LNCAP (cell line): ENCODE results near the gene IRX6.

Experiments used
- CTCF ChIP-seq: fragments of 450-650 bp; IDR thresholded peaks from 2 replicates; pipeline ENCODE4 v1.5.1; 2017; ENCODE audit warnings: mild to moderate bottlenecking

The IRX6 gene

GRCh38 chr16:55330781-55331647, 7.0 kb downstream of the IRX6 start:
- no peak for TF ChIP-seq CTCF

- TF ChIP-seq CTCF: no peak
These were observed 7.7 kb downstream of the IRX6 start for GRCh38 chr16:55331648-55332185.

- TF ChIP-seq CTCF: no peak
These were observed 9.7 kb downstream of the IRX6 start for GRCh38 chr16:55333684-55334083.

GRCh38 chr16:55338646-55339045, 14.6 kb downstream of the IRX6 start:
- TF ChIP-seq CTCF: no peak

- TF ChIP-seq CTCF: no peak
These were observed 16.4 kb downstream of the IRX6 start for GRCh38 chr16:55340445-55340844.

GRCh38 chr16:55341681-55342080, 17.7 kb downstream of the IRX6 start:
- no peak for TF ChIP-seq CTCF

- no peak for TF ChIP-seq CTCF
These were observed 22.5 kb downstream of the IRX6 start for GRCh38 chr16:55346475-55346874.
